Astrocyte (in vitro differentiated cells and primary cell): ENCODE results near the gene ZXDC. TPM values are rescaled to one million over a fixed set of nuclear protein-coding genes. Genes with fewer than 3 reads are reported as not detected.

Experiments
- DNase-seq: peaks from one replicate; pipeline ENCODE4 v3.0.0-alpha.2; 2010; ENCODE audit warnings: low read depth
- FAIRE-seq: peaks from 2 replicates; lab custom pipeline; 2011; peaks lifted over from hg19 to GRCh38; lab: Jason Lieb, UNC
- H2AFZ ChIP-seq: 2 replicates; pipeline ENCODE4 v1.6.0; 2012; ENCODE audit warnings: low read depth, low read length, inconsistent platforms
- H3K27ac ChIP-seq: 2 replicates; pipeline ENCODE4 v1.5.1; 2011; ENCODE audit warnings: low read depth, low read length, inconsistent platforms
- H3K27me3 ChIP-seq: 2 replicates; pipeline ENCODE4 v1.6.0; 2011; ENCODE audit warnings: low read length, inconsistent platforms; ENCODE audit not compliant: insufficient read depth
- H3K36me3 ChIP-seq: 2 replicates; pipeline ENCODE4 v1.5.1; 2011; ENCODE audit warnings: low read length, inconsistent platforms; ENCODE audit not compliant: insufficient read depth
- H3K4me1 ChIP-seq: 2 replicates; pipeline ENCODE4 v1.5.1; 2011; ENCODE audit warnings: low read length, inconsistent platforms; ENCODE audit not compliant: insufficient read depth
- H3K4me2 ChIP-seq: 2 replicates; pipeline ENCODE4 v1.6.0; 2012; ENCODE audit warnings: low read length, inconsistent platforms
- H3K4me3 ChIP-seq: 2 replicates; pipeline ENCODE4 v1.5.1; 2011; ENCODE audit warnings: low read depth, mild to moderate bottlenecking, low read length, inconsistent platforms; ENCODE audit not compliant: insufficient read depth
- H3K79me2 ChIP-seq: 2 replicates; pipeline ENCODE4 v1.6.0; 2012; ENCODE audit warnings: mild to moderate bottlenecking, low read length, inconsistent platforms; ENCODE audit not compliant: insufficient read depth
- H3K9ac ChIP-seq: 2 replicates; pipeline ENCODE4 v1.6.0; 2012; ENCODE audit warnings: mild to moderate bottlenecking, low read length, inconsistent platforms
- H3K9me3 ChIP-seq: 2 replicates; pipeline ENCODE4 v1.5.1; 2012; ENCODE audit warnings: low read depth, mild to moderate bottlenecking, low read length, inconsistent platforms; ENCODE audit not compliant: insufficient read depth
- H4K20me1 ChIP-seq: 2 replicates; pipeline ENCODE4 v1.6.0; 2012; ENCODE audit warnings: low read length, inconsistent platforms; ENCODE audit not compliant: insufficient read depth
- H3K27ac Mint-ChIP-seq: one replicate; pipeline ENCODE4 v1.8.0; 2021; ENCODE audit warnings: mild to moderate bottlenecking, mixed read lengths; ENCODE audit not compliant: unreplicated experiment
- H3K27me3 Mint-ChIP-seq: one replicate; pipeline ENCODE4 v1.8.0; 2021; ENCODE audit warnings: low read depth, mixed read lengths; ENCODE audit not compliant: unreplicated experiment
- H3K36me3 Mint-ChIP-seq: one replicate; pipeline ENCODE4 v1.8.0; 2021; ENCODE audit warnings: low read depth, mixed read lengths; ENCODE audit not compliant: unreplicated experiment
- H3K4me1 Mint-ChIP-seq: one replicate; pipeline ENCODE4 v1.8.0; 2021; ENCODE audit warnings: low read depth, mixed read lengths; ENCODE audit not compliant: unreplicated experiment
- H3K4me3 Mint-ChIP-seq: one replicate; pipeline ENCODE4 v1.8.0; 2021; ENCODE audit warnings: mild to moderate bottlenecking, moderate library complexity, mixed read lengths; ENCODE audit not compliant: unreplicated experiment
- H3K9me3 Mint-ChIP-seq: one replicate; pipeline ENCODE4 v1.8.0; 2021; ENCODE audit warnings: mild to moderate bottlenecking, mixed read lengths; ENCODE audit not compliant: unreplicated experiment
- CTCF ChIP-seq: IDR thresholded peaks from 2 replicates; pipeline ENCODE4 v1.5.1; 2011; ENCODE audit warnings: low read depth, mild to moderate bottlenecking, inconsistent platforms, low read length, moderate library complexity; ENCODE audit not compliant: insufficient read depth
- EZH2 ChIP-seq: IDR thresholded peaks from 2 replicates; pipeline ENCODE4 v1.6.1; 2012; ENCODE audit warnings: mild to moderate bottlenecking, low read length, inconsistent platforms; ENCODE audit not compliant: insufficient read depth
- total RNA-seq: library from RNA; stranded (reverse); gene quantifications from 2 replicates; pipeline ENCODE4 v1.2.1, GENCODE V29; 2021

The ZXDC gene
- total RNA-seq, 1 donor from 2014 or later, result 19.6 TPM

GRCh38 chr3:126521122-126521891 is 45.6 kb upstream of the ZXDC start:
- Histone ChIP-seq H4K20me1 (no peaks in the 10 kb centered on the region), H3K79me2 (no peaks in the 10 kb centered on the region), H3K27me3 (peaks cover 26% of the 10 kb centered on the region), H3K27ac (no peak overlapping the region), H3K4me3 (no peak overlapping the region), H3K4me2 (no peak overlapping the region), H3K9ac (no peak overlapping the region), H3K4me1 (peaks cover 7% of the 10 kb centered on the region), H3K9me3 (no peaks in the 10 kb centered on the region), H3K36me3 (no peaks in the 10 kb centered on the region), H2AFZ (no peak overlapping the region)
- Mint-ChIP-seq H3K27ac (no peak overlapping the region), H3K4me3 (no peak overlapping the region), H3K9me3 (no peaks in the 10 kb centered on the region), H3K27me3 (peaks cover 71% of the 10 kb centered on the region), H3K36me3 (peaks cover 1% of the 10 kb centered on the region), H3K4me1 (no peaks in the 10 kb centered on the region)
- TF ChIP-seq CTCF (no peak), EZH2 (no peak)
- FAIRE-seq (no peak), DNase-seq (no peak)

- TF ChIP-seq EZH2, result no peak
- no peak for TF ChIP-seq CTCF
Measured at GRCh38 chr3:126519506-126520455, 44.1 kb upstream of the ZXDC start.

More at GRCh38 chr3:126519506-126520455, 44.1 kb upstream of the ZXDC start:
- FAIRE-seq, result no peak
- Histone ChIP-seq H3K27ac (no peak overlapping the region), H3K4me3 (no peak overlapping the region), H4K20me1 (no peaks in the 10 kb centered on the region), H3K4me1 (peaks cover 7% of the 10 kb centered on the region), H3K27me3 (peaks cover 22% of the 10 kb centered on the region), H3K79me2 (no peaks in the 10 kb centered on the region), H3K4me2 (no peak overlapping the region), H3K36me3 (no peaks in the 10 kb centered on the region), H3K9me3 (no peaks in the 10 kb centered on the region), H2AFZ (no peak overlapping the region), H3K9ac (no peak overlapping the region)
- Mint-ChIP-seq H3K27ac (no peak overlapping the region), H3K27me3 (peaks cover 56% of the 10 kb centered on the region), H3K4me1 (no peaks in the 10 kb centered on the region), H3K36me3 (peaks cover 1% of the 10 kb centered on the region), H3K9me3 (no peaks in the 10 kb centered on the region), H3K4me3 (no peak overlapping the region)
- DNase-seq, result no peak
